Measurements from ENCODE around the gene SPEN. TPM values are rescaled to one million over a fixed set of nuclear protein-coding genes. Genes with fewer than 3 reads are reported as not detected.

Gene SPEN
- total and polyA plus RNA-seq, 9 of the 15 experiments (the other 6 are each of a cell fraction or from before 2014, with no cell fraction given): 5.7 to 87.5 (median 27.2) TPM

- TF ChIP-seq ZNF311 (CRISPR knock-in tag; IDR thresholded peaks at IDR 0.05): no peak
- TF ChIP-seq MCM2 (IDR thresholded peaks at IDR 0.05; ENCODE audit: low read depth): no peak
- TF ChIP-seq SRSF3 (IDR thresholded peaks at IDR 0.05; ENCODE audit: insufficient read depth, low read length): no peak
- no peak for TF ChIP-seq ZNF408 (CRISPR knock-in tag; IDR thresholded peaks at IDR 0.05; ENCODE audit: low read depth)
- TF ChIP-seq, protein P1, sequence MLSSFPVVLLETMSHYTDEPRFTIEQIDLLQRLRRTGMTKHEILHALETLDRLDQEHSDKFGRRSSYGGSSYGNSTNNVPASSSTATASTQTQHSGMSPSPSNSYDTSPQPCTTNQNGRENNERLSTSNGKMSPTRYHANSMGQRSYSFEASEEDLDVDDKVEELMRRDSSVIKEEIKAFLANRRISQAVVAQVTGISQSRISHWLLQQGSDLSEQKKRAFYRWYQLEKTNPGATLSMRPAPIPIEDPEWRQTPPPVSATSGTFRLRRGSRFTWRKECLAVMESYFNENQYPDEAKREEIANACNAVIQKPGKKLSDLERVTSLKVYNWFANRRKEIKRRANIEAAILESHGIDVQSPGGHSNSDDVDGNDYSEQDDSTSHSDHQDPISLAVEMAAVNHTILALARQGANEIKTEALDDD (IDR thresholded peaks at IDR 0.05): no peak
- peak; percentile 88 for TF ChIP-seq EGR1 (conservative IDR thresholded peaks at IDR 0.05)
- TF ChIP-seq ZBTB34 (CRISPR knock-in tag; IDR thresholded peaks at IDR 0.05): no peak
- TF ChIP-seq TAF7 (tag; IDR thresholded peaks at IDR 0.05): no peak
- TF ChIP-seq, protein P2, sequence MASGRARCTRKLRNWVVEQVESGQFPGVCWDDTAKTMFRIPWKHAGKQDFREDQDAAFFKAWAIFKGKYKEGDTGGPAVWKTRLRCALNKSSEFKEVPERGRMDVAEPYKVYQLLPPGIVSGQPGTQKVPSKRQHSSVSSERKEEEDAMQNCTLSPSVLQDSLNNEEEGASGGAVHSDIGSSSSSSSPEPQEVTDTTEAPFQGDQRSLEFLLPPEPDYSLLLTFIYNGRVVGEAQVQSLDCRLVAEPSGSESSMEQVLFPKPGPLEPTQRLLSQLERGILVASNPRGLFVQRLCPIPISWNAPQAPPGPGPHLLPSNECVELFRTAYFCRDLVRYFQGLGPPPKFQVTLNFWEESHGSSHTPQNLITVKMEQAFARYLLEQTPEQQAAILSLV (tag; IDR thresholded peaks at IDR 0.05): peak; percentile 72; the same call in 1 of the 2 replicates
- TF ChIP-seq DACH1 (IDR thresholded peaks at IDR 0.05; ENCODE audit: partially characterized antibody): peak; percentile 98
- no peak; the same call in 1 of the 2 replicates for TF ChIP-seq PHF8 (IDR thresholded peaks at IDR 0.05; ENCODE audit: borderline replicate concordance, low read length)
- no peak for TF ChIP-seq GTF2A2 (tag; IDR thresholded peaks at IDR 0.05)
- peak; percentile 94 for TF ChIP-seq ATF3 (IDR thresholded peaks at IDR 0.05)
- peak; percentile 88 for TF ChIP-seq ATF3 (CRISPR knock-in tag; conservative IDR thresholded peaks at IDR 0.05)
- 0 out of 2 replicates have a peak, but pooled peaks have one; percentile 63 for TF ChIP-seq XRCC5 (IDR thresholded peaks at IDR 0.05; ENCODE audit: low read depth, low read length)
- TF ChIP-seq STAT5A (IDR thresholded peaks at IDR 0.05; ENCODE audit: borderline replicate concordance, low read length): no peak
- no peak for TF ChIP-seq CGGBP1 (CRISPR knock-in tag; IDR thresholded peaks at IDR 0.05)
- TF ChIP-seq, protein P3, sequence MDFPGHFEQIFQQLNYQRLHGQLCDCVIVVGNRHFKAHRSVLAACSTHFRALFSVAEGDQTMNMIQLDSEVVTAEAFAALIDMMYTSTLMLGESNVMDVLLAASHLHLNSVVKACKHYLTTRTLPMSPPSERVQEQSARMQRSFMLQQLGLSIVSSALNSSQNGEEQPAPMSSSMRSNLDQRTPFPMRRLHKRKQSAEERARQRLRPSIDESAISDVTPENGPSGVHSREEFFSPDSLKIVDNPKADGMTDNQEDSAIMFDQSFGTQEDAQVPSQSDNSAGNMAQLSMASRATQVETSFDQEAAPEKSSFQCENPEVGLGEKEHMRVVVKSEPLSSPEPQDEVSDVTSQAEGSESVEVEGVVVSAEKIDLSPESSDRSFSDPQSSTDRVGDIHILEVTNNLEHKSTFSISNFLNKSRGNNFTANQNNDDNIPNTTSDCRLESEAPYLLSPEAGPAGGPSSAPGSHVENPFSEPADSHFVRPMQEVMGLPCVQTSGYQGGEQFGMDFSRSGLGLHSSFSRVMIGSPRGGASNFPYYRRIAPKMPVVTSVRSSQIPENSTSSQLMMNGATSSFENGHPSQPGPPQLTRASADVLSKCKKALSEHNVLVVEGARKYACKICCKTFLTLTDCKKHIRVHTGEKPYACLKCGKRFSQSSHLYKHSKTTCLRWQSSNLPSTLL (IDR thresholded peaks at IDR 0.05): no peak
- 0 out of 2 replicates have a peak, but pooled peaks have one; percentile 62 for TF ChIP-seq CBFB (CRISPR knock-in tag; IDR thresholded peaks at IDR 0.05)
- TF ChIP-seq ZNF224 (CRISPR knock-in tag; IDR thresholded peaks at IDR 0.05): no peak
- TF ChIP-seq RFX1 (IDR thresholded peaks at IDR 0.05): no peak
- no peak for TF ChIP-seq ZNF77 (CRISPR knock-in tag; IDR thresholded peaks at IDR 0.05)
- TF ChIP-seq DMBX1 (CRISPR knock-in tag; IDR thresholded peaks at IDR 0.05; ENCODE audit: borderline replicate concordance): peak; percentile 87
Measured at GRCh38 chr1:15949453-15950245, 102.1 kb downstream of the SPEN start (continued).

Measured in K562 (cell line).